ENCODE data around the gene LSG1.

Gene LSG1

DNA sequence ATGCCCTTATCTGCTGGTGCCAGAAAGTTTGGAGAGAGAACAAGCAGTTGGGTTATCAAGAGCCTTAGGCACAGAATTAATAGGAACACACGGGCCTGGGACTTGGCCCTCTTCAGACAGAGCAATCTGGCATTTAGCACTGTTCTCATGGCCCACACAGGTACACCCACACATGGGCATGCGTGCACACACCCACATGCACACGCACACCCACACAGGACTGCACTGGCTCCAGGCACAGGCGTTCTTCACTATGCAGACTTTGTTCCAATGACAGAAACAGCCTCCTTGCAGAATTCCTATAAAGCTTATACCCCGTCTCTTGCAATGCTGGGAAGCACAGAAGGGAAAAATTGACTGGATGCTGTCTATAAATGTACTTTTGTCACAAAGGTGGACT, 75.1 kb downstream of the LSG1 start:
- no peak for DNase-seq (ENCODE audit: extremely low read depth, insufficient read length)
- no peaks in the 10 kb centered on the region; the same call in 1 of the 2 replicates for H3K36me3 ChIP-seq (ENCODE audit: control insufficient read depth, insufficient read depth, low read length)
- no peaks in the 10 kb centered on the region for H3K27me3 ChIP-seq (replicated peaks; ENCODE audit: control insufficient read depth, insufficient read depth, low read length)
- no peak overlapping the region for H3K4me3 ChIP-seq (replicated peaks; ENCODE audit: low read depth, low read length)
- TF ChIP-seq, protein P1, sequence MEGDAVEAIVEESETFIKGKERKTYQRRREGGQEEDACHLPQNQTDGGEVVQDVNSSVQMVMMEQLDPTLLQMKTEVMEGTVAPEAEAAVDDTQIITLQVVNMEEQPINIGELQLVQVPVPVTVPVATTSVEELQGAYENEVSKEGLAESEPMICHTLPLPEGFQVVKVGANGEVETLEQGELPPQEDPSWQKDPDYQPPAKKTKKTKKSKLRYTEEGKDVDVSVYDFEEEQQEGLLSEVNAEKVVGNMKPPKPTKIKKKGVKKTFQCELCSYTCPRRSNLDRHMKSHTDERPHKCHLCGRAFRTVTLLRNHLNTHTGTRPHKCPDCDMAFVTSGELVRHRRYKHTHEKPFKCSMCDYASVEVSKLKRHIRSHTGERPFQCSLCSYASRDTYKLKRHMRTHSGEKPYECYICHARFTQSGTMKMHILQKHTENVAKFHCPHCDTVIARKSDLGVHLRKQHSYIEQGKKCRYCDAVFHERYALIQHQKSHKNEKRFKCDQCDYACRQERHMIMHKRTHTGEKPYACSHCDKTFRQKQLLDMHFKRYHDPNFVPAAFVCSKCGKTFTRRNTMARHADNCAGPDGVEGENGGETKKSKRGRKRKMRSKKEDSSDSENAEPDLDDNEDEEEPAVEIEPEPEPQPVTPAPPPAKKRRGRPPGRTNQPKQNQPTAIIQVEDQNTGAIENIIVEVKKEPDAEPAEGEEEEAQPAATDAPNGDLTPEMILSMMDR (IDR thresholded peaks at IDR 0.05; ENCODE audit: insufficient read depth, low read length, poor library complexity, severe bottlenecking): no peak

DNA sequence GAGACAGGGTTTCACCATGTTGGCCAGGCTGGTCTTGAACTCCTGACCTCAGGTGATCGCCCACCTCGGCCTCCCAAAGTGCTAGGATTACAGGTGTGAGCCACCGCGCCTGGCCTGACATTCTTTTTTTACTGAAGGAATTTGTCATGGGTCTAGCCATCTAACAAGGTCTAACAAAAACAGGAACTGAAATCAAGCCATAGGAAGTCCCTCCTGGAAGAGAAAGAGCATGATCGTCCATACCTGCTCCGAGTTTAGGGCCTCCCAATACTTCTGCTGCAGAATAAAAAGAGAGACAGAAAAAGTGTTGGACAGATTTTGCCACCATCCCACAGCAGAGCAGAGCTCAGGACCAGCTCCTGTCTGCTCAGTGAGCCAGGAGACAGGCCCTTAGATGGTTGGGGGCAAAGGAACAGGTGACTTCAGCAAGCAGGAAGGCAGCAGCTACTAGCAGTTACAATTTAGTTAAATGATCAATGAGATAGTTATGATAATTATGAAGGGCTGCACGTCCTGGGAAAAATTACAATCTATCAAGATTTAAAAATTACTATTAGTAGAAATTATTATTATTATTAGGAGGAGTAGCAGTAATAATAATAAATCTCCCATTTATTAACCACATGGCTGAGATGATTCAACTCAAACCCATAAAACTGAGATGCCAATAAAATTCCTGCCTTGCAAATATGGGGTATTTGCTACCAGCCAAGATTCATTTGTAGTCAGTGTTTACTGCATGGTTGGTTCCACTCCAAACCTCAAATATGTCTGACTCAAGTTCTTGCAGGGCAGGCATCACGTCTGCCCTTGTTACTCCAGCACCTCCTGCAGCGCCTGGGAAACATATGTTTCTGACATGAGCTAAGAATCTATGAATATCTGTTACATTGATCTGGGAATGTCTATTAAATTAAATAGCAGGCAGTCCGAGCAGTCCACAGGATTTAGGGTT, 78.9 kb downstream of the LSG1 start:
- TF ChIP-seq, protein P1 (IDR thresholded peaks at IDR 0.05; ENCODE audit: insufficient read depth, low read length, poor library complexity, severe bottlenecking): no peak
- H3K36me3 ChIP-seq (ENCODE audit: control insufficient read depth, insufficient read depth, low read length): peaks cover 3% of the 10 kb centered on the region
- H3K4me3 ChIP-seq (replicated peaks; ENCODE audit: low read depth, low read length): no peak overlapping the region
- no peaks in the 10 kb centered on the region for H3K27me3 ChIP-seq (replicated peaks; ENCODE audit: control insufficient read depth, insufficient read depth, low read length)
- no peak for DNase-seq (ENCODE audit: extremely low read depth, insufficient read length)
